NCI-H2196 (cell line): Measurements from ENCODE around the gene PCNX3.
A peak's percentile ranks its signal among the peaks of the same experiment; 100 is the strongest.

Experiments
- DNase-seq: peaks from one replicate; lab custom pipeline; 2025; ENCODE audit not compliant: unreplicated experiment; lab: John Stamatoyannopoulos, UW

Gene PCNX3

DNA sequence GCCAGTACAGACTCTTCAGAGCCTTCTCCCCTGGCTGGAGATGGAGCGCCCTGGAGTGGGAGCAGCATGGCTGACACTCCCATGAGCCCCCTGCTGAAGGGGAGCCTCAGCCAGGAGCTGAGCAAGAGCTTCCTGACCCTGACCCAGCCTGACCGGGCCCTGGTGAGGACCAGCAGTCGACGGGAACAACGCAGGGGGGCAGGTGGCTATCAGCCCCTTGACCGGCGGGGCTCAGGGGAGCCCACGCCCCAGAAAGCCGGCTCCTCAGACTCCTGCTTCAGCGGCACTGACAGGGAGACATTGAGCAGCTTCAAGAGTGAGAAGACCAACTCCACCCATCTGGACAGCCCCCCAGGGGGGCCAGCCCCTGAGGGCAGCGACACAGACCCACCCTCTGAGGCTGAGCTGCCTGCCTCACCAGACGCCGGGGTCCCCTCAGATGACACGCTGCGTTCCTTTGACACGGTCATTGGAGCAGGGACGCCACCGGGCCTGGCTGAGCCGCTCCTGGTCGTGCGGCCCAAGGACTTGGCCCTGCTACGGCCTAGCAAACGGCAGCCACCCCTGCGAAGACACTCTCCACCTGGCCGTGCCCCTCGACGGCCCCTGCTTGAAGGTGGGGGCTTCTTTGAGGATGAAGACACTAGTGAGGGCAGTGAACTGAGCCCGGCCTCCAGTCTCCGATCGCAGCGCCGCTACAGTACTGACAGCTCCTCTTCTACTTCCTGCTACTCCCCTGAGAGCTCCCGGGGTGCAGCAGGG is 2.6 kb downstream of the PCNX3 start:
- DNase-seq = no peak

DNA sequence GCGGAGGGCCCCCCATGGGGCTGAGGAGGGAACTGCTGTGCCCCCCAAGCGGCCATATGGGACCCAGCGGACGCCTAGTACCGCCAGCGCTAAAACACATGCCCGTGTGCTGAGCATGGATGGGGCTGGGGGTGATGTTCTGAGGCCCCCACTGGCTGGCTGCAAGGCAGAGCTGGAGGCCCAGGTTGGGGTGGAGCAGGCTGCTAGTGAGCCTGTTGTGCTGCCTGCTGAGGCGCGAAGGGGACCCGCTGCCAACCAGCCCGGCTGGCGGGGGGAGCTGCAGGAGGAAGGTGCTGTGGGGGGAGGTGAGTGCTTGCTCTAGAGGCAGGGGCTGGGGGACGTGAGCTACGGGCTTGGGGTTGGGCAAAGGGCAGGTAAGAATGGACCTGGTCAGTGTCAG is 3.2 kb downstream of the PCNX3 start:
- no peak for DNase-seq

DNA sequence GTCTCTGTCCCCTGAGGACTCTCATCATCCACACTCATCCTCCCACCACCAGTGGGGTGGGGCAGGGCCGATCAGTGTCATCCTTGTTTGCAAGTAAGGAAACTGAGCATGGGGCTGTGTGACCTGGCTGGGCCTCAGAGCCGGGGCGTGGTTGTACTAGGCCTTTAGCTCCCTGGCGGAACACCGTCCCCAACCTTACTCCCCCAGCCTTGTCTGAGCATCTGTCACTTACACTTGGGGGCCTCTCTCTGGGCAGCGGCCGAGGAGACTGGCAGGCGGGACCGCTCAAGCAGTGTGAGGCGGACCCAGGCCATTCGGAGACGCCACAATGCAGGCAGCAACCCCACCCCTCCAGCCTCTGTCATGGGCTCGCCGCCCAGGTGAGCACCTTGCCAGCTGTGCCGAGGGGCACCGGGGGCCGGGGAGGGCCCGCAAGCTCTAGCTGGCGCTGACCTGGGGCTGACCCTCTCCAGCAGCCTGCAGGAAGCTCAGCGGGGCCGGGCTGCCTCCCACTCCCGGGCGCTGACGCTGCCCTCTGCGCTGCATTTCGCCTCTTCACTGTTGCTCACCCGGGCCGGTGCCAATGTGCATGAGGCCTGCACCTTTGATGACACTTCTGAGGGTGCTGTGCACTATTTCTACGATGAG is 3.8 kb downstream of the PCNX3 start:
- no peak for DNase-seq

GRCh38 chr11:65620666-65621065 is 5.1 kb downstream of the PCNX3 start:
- no peak for DNase-seq

DNA sequence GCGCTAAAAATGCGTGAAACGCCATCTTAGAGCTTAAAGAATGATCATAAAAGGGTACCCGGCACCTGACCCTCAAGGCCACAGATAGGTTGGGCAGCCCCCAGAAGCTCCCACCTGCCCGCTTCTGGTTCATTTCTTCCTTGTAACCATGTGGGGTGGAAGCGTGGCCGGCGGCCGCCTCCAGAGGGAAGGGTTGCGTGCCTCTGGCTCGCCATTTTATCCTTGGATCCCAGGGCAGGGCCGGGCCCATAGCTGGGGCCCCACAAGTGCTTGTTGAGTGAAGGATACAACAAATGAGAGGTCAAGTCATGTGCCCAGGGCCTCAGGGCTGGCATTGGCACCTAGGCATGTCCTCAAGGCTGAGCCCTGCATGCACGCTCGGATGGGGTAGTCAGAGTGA is 5.9 kb downstream of the PCNX3 start:
- DNase-seq = no peak

- DNase-seq = no peak
Measured at GRCh38 chr11:65622011-65622410, 6.4 kb downstream of the PCNX3 start.

GRCh38 chr11:65623177-65623576 is 7.6 kb downstream of the PCNX3 start:
- no peak for DNase-seq

GRCh38 chr11:65623852-65624616 is 8.5 kb downstream of the PCNX3 start:
- no peak for DNase-seq

- DNase-seq = no peak
Measured at GRCh38 chr11:65624931-65625627, 9.5 kb downstream of the PCNX3 start.

DNA sequence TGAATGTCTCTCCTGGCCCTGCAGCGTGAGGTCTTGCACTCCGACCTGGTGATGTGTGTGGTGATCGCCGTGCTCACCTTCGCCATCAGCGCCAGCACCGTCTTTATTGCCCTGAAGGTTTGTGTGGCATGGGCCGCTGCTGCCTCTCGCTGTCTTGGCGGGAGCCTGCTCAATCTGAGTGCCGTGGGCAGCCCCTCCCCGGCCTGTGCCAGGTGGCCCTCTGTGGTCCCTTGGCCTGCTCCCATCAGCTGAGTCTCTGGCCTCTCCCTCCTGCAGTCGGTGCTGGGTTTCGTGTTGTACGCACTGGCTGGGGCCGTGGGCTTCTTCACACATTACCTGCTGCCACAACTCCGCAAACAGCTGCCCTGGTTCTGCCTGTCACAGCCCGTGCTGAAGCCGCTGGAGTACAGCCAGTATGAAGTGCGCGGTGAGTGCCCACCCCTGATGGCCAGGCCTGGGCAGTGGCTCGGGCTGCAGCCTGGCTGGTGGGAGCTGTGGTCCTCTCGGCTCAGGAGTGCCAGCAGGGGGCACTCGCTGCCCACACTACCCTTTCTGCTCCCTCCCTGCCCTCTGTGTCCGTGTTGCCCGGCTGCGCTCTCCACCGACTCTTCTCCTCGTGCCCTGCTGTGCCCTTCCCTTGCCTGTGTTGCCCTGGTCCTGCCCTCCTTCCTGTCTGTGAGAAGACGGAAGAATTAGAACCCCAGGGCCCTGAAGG is 10.2 kb downstream of the PCNX3 start:
- peak; percentile 21 for DNase-seq

DNA sequence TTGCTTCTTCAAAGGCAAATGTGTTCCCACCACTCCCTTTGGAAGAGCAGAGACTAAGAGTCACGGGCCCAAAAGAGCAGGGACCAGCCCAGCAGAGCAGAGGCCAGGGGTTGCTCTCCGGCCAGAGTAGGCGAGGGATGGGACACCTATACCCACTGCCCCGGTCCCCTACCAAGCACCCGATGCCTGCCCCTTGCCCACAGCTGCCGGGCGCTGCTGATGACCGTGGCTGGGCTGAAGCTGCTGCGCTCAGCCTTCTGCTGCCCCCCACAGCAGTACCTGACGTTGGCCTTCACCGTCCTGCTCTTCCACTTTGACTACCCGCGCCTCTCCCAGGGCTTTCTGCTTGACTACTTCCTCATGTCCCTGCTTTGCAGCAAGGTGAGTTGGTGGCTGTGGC is 11.6 kb downstream of the PCNX3 start:
- DNase-seq = no peak

DNA sequence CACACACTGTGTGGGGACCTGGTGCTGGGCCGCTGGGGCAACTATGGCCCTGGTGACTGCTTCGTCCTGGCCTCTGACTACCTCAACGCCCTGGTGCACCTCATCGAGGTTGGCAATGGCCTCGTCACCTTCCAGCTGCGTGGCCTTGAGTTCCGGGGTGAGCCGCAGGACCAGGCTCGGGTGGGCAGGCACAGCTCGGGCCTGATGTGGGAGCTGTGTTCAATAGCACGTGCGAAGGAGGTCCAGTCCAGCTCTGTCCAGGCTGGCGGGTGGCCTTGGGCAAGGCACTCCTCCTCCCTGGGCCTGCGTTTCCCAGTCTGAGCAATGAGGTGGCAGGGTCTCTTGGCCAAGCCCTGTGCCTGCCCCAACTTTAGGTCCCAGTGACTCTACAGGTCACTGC is 14.0 kb downstream of the PCNX3 start:
- DNase-seq = no peak

DNA sequence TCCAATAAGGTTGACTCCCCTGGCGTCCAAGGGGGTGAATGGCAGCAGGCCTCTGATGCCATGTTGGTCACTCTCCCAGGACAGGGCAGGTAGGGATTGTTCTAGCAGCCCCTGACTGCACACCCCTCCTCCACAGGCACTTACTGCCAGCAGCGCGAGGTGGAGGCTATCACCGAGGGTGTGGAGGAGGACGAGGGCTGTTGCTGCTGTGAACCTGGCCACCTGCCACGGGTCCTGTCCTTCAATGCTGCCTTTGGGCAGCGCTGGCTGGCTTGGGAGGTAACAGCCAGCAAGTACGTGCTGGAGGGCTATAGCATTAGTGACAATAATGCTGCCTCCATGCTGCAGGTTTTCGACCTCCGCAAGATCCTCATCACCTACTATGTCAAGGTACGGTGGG is 14.6 kb downstream of the PCNX3 start:
- DNase-seq = no peak

DNA sequence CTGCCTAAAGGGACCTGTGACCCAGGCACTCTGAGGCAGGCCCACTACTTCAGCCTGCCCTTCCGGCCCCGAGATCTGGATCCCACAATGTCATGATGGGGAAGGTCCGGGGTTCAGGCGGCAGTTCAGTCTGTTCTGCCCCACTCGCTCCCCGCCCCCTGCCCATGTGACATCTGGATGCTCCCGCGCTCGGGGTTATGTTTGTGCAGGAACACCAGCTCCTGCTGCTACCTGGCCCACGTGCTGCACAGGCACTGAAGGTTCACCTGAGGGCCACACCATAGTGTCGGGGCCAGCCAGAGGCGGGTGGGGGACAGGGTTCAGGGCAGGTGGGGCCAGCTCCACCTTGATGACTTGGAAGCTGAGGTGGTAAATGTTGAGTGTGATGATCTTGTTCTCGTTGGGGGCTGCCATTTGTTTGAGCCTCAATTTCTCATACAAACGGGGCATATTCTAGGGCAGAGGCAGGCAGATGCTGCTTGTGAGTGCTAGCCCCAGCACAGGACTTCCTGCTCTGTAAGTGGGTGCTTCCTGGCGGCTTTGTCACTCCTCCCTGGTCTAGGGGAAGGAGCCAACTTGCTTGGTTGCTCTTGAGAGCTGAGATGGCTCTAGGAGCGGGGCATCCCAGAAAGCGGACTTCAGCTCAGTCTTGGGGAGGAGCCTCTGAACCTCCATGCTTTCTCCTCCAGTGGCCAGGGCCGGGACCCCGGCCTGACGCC is 18.0 kb downstream of the PCNX3 start:
- DNase-seq = no peak

DNA sequence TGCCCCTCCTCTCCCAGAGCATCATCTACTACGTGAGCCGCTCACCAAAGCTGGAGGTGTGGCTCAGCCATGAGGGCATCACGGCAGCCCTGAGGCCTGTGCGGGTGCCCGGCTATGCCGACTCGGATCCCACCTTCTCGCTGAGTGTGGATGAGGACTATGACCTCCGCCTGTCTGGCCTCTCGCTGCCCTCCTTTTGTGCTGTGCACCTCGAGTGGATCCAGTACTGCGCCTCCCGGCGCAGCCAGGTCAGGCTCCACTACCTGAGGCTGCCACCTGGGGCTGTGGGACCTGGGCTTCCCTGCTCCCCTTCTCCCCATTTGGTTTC is 18.5 kb downstream of the PCNX3 start:
- DNase-seq = no peak

DNA sequence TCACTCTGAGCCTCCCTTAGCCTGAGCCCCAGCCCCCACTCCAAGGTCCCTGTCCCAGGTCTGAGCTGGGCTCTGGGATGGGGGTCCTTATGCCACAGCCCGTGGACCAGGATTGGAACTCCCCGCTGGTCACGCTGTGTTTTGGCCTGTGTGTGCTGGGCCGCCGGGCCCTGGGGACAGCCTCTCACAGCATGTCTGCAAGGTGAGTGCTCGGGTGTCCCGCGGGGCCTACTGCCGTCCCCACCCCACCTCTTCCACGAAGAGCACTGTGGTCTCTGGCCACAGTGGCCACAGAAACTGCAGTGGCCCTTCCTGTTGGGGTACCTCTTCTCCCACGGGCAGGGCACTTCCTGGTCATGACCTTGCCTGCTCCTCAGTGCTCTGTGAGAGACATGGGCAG is 18.9 kb downstream of the PCNX3 start:
- DNase-seq = no peak

DNA sequence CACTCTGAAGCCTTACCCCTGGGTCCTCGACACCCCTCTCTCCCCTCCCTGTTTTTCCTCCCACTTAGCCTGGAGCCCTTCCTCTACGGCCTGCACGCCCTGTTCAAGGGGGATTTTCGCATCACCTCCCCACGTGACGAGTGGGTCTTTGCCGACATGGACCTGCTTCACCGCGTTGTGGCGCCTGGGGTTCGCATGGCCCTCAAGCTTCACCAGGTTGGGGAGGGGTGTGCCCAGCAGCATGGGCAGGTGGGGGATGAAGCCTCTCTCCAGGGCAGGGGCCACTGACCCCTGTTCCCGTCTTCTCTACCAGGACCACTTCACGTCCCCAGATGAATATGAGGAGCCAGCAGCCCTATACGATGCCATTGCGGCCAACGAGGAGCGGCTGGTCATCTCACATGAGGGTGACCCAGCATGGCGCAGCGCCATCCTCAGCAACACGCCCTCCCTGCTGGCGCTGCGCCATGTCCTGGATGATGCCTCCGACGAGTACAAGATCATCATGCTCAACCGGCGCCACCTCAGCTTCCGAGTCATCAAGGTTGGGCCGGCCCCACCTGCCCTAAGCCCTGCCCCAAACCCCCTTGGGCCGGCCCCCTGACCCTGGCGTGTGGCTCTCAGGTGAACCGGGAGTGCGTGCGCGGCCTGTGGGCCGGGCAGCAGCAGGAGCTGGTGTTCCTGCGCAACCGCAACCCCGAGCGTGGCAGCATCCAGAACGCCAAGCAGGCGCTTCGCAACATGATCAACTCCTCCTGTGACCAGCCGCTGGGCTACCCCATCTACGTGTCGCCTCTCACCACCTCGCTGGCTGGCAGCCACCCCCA is 19.5 kb downstream of the PCNX3 start:
- DNase-seq = peak; percentile 13

GRCh38 chr11:65636108-65637031 is 20.8 kb downstream of the PCNX3 start:
- DNase-seq = no peak
